DND-41 (cell line): ENCODE data around the gene TBC1D14.

ENCODE experiments used
- EZH2 ChIP-seq: IDR thresholded peaks from 3 replicates; pipeline ENCODE4 v1.6.1; 2012; ENCODE audit warnings: borderline replicate concordance, low read depth, mild to moderate bottlenecking, moderate library complexity, low read length, inconsistent platforms; ENCODE audit not compliant: severe bottlenecking
- TF ChIP-seq, protein P1 (sequence below): IDR thresholded peaks from 2 replicates; pipeline ENCODE4 v1.5.1; 2012; ENCODE audit warnings: borderline replicate concordance, low read length, moderate library complexity, mild to moderate bottlenecking; ENCODE audit not compliant: poor library complexity, severe bottlenecking; ENCODE audit errors: extremely low read depth

DNA sequence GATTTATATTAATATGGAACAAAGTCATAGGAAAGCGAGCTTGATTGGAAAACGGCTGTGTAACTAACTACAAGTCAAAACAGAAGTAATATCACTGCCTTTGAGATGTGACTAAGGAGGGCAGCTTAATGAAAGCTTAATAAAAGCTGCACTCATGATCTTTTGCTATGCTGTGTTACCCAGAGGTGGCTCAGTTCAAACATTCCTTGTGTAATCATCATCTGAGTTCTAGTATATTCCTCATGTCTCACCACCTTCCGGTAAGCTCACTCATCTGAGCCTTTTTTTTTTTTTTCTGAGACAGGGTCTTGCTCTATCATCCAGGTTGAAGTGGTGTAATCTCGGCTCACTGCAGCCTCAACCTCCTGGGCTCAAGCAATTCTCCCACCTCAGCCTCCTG lies 153.2 kb downstream of the TBC1D14 start:
- TF ChIP-seq, protein P1, sequence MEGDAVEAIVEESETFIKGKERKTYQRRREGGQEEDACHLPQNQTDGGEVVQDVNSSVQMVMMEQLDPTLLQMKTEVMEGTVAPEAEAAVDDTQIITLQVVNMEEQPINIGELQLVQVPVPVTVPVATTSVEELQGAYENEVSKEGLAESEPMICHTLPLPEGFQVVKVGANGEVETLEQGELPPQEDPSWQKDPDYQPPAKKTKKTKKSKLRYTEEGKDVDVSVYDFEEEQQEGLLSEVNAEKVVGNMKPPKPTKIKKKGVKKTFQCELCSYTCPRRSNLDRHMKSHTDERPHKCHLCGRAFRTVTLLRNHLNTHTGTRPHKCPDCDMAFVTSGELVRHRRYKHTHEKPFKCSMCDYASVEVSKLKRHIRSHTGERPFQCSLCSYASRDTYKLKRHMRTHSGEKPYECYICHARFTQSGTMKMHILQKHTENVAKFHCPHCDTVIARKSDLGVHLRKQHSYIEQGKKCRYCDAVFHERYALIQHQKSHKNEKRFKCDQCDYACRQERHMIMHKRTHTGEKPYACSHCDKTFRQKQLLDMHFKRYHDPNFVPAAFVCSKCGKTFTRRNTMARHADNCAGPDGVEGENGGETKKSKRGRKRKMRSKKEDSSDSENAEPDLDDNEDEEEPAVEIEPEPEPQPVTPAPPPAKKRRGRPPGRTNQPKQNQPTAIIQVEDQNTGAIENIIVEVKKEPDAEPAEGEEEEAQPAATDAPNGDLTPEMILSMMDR: no peak
- TF ChIP-seq EZH2: no peak
